Uterus (tissue), 2 donors: Measurements from ENCODE around the gene NOBOX.

ENCODE experiments used
- CTCF ChIP-seq, 4 experiments: fragments of 200-600 bp in 2 of 4; fragments of 450-650 bp in 2 of 4; sonication (generic) in 2 of 4; IDR thresholded peaks; one replicate each; pipeline ENCODE4 v1.5.1; 2016 to 2019; ENCODE audit warnings: antibody characterized with exemption in 4 of 4, mild to moderate bottlenecking in 2 of 4, moderate library complexity in 1 of 4
- POLR2A ChIP-seq, 2 donors: fragments of 450-650 bp; IDR thresholded peaks; one replicate each; pipeline ENCODE4 v1.6.1; 2016; ENCODE audit warnings: antibody characterized with exemption in 2 of 2, mild to moderate bottlenecking in 1 of 2, moderate library complexity in 1 of 2

- no peak for TF ChIP-seq CTCF (IDR thresholded peaks at IDR 0.05)
- TF ChIP-seq POLR2A (IDR thresholded peaks at IDR 0.05): no peak
These were observed 2.0 kb downstream of the NOBOX start for GRCh38 chr7:144401490-144401889.
